Ecto neural progenitor cell (in vitro differentiated cells): ENCODE results near the gene MFF.

ENCODE experiments used
- DNase-seq: peaks from one replicate; pipeline ENCODE4 v3.0.0-alpha.2; 2018; ENCODE audit warnings: low spot score

MFF gene, protein sequence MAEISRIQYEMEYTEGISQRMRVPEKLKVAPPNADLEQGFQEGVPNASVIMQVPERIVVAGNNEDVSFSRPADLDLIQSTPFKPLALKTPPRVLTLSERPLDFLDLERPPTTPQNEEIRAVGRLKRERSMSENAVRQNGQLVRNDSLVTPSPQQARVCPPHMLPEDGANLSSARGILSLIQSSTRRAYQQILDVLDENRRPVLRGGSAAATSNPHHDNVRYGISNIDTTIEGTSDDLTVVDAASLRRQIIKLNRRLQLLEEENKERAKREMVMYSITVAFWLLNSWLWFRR

DNA sequence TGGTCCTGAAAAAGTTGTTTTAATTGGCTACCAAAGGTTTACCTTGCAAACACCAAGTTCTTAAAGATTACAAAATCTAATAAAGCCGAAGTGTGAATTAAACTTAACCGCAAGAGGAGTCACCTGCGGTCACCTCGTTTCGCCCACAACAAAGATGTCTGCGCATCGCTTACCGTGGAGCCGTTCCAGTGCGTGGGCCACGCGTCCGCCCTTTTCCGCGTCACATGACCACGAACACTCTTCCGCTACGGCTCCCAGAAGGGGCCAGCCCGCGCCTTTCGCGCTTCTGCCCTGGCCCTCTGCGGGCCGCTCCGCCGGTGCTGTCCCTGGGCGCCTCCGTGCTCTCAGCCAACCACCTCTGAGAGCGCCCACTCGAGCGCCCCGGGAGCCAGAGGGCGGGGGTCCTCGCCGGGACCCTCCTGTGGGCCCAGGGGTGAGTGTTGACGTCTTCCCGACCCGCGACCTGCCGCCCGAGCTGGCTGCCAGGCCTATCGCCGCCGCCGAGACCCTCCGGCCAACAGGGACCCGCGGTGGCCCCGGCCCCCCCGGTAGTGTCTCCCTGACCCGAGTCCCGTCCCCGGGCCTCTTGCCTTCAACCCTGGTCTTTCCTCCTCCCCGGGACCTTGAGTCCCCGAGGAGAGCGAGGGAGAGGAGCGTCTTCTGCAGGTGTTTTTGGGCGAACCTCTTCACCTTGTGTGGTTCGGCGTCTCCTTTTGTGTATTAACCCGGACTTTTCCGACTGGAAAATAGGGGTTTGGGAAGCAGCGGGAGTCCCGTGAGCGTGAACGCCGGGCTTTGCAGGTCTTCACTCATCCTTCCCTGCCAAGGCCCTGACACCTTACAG lies at the start of gene MFF:
Gene MFF (plus strand): TSS at position 257 of the 844 bp plus-strand sequence. CDS start 5,415 bp downstream, outside the sequence.
- DNase-seq: peak; percentile 94

DNA sequence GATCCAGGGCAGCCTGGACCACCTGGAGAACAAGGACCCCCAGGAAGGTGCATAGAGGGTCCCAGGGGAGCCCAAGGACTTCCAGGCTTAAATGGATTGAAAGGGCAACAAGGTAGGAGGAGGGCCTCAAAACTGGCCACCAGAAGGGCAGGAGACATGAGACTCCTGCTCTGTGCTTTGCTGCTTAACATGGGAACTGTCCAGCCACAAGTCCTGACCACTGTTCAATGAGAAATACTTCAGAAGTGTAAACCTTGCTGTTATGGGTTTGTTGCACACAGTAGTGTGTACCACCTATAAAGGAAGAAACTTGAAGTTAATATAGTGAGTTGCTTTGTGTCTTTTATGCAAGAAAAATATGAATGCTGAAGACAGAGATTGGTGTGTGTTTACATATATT lies 44.2 kb upstream of the MFF start:
- DNase-seq: no peak

DNA sequence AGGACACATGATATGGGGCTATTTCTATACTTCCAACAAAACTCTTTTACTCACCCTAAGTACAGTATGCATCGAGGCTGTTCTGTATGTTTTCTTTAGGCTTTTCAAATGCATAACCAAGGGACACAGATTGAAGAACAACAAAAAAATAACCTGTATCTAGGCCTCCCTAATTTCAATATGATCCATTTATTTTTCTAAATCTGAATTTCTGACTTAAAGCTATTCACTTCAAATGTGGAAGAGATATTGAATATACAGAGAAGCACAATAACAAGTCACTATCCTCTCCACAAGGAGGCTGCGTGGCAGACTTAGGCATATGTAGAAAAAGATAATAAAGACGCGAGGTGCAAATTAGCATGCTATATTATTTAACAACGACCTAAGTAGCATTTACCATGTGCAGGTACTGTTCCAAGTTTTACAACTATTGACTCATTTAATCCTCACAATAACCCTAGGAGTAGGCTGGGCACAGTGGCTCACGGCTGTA lies 39.3 kb upstream of the MFF start:
- no peak for DNase-seq

DNA sequence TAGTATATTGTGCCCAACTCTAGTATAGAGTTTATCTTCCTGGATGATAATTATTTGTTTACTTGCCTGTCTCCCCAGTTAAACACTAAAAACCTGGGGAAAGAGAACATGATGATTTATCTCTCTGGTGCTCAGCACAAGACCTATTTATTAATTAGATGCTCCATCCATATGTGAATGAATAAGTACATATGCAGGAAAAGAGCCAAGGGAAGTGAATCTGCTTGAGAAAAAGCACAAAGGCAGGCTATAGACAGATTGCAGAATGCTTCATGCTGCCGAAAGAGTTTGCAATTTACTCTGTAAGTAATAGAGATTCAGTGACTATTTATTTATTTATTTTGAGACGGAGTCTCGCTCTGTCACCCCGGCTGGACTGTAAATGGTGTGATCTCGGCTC lies 37.3 kb upstream of the MFF start:
- DNase-seq: no peak

DNA sequence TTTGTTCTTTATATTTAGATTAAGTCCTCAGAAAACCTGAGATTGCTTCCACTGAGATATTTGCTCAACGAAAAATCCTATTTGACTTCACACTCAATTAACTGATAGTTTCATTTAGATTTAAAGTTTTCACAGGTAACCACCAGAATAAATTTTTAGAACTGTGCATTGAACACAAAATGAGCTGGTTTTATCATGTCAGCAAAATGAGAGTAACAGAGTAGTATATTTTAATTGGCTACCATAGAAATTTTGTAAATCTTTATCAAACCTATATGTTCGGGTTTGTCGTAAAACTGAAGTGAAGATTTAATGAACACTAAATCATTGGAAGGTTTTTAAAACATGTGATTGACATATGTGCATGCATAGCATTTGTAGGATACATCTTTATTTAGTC lies 32.7 kb upstream of the MFF start:
- no peak for DNase-seq

DNA sequence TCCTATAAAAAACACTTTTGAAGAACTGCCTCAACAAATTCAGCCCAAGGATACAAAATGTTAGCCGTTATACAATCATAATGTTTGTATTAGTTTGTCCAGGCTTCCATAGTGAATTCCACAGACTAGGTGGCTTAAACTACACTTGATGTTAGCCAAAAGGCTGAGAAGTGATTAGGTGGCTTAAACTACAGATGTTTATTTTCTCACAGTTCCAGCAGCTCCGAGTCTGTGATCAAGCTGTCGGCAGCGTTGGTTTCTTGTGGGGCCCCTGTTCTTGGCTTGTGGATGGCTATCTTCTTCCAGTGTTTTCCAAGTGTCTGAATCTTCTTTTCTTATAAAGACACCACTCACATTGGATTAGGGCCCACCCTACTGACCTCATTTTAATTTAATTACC lies 31.5 kb upstream of the MFF start:
- no peak for DNase-seq

DNA sequence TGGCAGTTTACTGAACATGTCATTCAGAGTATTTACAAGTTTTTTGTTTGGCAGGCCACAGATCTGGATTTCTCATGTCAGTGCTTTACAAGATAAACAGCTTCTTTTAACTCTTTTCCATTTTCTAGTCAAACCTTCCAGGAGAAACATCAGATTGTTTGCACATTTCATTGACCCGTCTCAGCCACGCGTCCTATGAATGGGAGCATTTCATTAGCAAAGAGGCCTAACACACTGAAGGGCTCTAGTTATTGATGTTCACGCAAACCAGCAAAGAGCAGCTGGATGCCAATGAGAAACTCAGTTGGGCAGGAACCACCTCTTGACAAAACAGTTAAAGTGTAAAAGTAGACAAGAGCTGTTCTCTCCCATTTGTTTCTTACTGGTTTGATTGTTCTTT lies 29.2 kb upstream of the MFF start:
- no peak for DNase-seq

DNA sequence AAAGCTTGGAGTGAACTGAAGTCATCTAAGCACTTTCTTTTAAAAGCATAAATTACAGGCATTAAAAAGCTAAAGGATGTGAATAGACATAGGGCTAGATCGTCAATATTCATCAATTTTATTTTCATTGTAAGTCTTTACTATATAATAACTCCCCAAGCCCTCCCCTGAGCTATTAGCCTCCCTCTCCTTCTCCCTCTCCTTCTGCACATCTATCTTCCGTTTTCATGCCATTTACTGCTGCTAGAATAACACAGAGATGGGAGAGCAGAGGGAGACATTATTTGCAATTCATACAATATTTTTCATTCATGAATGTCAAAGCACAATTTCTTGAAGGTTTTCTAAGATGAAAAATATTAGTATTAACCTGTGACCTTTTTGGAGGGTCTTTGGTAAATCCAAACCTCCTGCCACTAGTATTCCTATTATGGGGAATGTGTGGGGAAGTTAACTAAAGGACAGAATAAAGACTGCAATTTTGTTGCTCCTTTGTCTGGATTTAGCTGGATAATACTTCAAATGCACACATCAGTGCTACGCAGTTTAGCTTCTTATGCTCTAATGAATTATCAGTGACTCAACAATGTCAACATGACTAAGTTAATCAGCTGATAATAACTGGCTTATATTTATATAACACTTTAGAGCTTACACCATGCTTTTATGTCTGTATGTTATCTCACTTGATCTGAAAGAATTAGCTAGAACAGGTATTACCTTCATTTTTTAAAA lies 28.2 kb upstream of the MFF start:
- DNase-seq: no peak

DNA sequence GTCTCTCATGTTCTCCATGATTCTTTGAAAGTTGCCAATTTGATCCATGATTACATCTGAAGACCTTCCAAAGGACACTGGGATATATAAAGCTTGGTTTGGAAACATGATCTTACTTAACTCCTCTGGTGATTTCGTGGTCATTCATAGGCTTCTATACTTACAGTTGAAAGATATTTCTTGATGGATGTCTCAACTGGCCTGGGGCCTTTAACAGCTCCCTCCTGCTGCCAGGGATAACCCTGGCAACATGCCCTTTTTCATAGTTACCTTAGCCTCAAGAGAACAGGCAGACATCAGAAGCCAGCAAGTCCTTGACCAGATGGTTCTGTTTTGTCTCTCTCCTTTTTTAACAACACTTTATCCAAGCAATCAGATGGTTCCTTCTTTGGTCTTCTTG lies 23.5 kb upstream of the MFF start:
- DNase-seq: no peak

DNA sequence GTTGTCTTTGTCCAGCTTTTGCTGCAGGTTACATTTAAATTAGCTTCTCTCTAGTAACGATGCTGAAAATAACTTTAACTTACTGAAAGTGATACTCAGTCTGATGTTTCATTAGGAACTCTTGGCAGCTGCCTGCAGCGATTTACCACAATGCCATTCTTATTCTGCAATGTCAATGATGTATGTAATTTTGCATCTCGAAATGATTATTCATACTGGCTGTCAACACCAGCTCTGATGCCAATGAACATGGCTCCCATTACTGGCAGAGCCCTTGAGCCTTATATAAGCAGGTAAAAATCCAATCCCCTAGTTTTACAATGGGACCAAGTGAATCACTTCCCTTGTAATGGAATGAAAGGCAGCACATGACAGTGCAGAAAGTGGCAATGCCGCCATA lies 16.3 kb upstream of the MFF start:
- DNase-seq: no peak

DNA sequence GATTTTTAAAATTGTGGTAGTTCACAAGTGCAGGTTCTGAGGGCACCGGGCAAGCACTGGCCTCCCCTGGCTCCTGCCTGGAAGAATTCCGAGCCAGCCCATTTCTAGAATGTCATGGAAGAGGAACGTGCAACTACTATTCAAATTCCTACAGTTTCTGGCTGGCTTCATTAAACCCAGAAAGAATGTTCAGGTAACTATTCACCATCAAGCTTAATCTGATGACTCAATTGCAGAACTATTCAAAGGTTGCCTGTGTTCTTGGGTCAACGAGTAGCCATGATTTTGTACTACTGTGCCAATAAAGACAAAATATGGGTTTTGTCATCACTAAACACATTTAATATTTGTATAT lies 14.3 kb upstream of the MFF start:
- DNase-seq: no peak

DNA sequence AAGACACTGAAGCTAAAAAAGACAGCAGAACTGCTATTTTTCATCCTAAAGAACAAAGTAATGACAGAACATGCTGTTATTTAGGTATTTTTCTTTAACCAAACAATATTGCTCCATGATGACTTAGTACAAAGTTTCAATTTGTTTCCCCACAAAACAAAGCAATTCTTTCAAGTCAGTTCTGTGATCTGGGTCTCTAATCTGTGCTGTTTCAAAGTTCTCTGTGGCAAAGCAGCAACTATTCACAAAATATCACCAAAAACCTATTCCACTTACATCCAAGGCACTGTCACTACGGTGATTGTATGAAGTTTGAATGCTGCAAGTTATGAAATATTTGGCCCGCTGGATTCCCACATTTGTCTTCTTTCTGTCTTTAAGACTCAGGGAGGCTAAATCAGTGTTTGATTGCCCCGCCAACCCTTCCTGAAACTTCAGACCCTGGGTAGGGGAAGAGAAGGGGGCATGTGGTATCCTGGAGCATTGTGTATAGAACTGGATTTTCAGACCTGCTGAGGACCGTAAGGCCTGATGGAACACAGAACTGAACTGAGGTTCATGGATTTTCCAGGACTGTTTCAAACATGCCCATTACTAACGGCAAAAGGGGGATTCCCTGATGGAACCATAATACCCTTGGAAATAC lies 13.1 kb upstream of the MFF start:
- no peak for DNase-seq

DNA sequence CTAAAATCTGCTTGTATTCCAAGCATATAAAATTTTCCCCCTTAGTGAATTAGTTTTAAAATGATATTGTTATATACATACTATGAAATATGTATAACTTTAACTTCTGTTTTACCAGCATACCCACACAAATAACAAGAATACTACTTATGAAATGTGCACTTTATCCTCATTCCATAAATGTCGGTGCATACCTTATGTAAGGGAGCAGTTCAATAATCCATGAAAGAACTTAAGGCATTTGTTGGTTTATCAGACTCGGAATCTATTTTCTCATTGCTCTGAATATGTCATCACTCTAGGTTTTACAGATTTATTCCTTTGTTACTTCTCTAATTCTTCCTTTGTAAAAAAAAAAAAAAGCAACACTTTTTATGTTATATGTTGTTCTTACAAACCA lies 12.5 kb upstream of the MFF start:
- no peak for DNase-seq

DNA sequence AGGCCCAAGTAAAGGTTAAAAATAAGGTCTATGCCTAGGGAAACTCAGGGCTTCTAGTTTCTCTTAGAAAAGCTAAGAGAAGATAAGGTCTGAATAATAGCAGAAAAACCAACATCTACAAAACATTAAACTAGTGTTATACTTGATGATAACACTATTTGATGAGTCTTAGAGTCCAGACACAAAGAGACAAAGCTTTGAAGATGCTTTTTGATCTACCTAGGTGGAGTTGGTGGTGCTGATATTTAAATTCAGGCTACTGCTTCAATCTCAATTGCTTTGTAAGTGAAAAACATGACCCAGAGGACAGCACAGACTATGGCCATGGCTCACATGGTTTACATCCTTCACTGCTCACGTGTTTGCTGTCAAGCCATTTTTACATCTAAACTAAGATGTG lies 11.7 kb upstream of the MFF start:
- DNase-seq: no peak

DNA sequence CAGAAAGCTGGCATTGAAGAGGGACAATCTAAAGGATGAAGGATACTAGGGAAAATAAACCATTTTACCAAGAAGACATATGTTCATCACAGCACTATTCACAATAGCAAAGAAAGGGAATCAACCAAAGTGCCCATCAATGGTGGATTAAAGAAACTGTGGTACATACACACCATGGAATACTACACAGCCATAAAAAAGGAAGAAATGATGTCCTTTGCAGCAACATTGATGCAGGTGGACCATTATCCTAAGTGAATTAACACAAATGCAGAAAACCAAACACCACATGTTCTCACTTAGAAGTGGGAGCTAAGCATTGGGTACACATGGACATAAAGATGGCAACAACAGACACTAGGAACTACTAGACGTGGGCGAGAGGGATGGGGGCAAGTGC lies 7.2 kb upstream of the MFF start:
- DNase-seq: no peak

DNA sequence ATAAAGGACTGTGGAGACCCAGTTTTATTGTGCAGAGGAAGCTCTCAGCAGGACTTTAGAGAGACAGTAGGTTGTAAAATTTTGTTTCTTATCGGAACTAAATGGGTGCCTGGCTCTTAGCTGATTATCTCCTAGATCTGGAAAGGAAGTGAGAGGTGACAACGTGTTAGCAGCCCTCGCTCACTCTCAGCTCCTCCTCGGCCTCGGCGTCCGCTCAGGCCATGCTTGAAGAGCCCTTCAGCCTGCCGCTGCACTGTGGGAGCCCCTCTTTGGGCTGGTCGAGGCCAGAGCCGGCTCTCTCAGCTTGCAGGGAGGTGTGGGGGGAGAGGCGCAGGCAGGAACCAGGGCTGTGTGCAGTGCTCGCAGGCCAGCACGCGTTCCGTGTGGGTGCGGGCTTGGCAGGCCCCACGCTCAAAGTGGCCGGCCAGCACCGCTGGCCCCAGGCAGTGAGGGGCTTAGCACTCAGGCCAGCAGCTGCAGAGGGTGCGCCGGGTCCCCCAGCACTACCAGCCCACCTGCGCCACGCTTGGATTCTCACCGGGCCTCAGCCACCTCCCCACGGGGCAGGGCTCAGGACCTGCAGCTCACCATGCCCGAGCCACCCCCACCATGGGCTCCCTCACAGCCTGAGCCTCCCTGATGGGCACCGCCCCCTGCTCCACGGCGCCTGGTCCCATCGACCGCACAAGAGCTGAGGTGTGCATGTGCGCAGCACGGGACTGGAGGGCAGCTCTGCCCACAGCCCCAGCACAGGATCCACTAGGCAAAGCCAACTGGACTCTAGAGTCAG lies 4.6 kb upstream of the MFF start:
- no peak for DNase-seq

DNA sequence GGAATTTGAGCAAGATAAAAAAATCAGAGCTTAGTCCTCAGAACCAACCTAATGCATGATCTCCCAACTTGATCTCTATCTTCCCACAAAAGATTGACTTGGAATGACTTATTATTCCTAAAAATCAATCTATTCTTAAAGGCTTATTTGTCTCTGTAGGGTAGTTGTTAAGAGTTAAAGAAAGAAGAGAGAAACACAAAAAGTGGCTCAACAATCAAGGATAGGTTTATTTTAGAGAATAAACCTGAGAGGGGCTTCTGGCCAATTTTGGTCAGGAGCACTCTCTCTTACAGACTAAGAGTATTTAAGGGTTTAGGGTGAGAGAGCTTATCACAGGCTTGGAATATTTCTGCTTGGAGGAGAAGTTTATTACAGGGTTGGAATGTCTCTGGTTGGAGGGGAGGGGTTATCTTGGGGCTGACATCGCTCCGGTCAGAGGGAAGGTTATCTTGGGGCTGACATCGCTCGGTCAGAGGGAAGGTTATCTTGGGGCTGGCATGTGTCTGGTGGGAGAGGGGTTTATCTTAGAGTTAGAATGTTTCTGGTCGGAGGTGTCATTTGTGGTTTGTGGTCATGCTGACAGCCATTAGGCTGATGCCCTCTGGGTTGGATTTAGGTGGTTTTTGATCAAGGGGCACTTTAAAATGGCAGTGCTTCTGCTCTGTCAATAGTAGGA lies 2.4 kb upstream of the MFF start:
- DNase-seq: no peak

DNA sequence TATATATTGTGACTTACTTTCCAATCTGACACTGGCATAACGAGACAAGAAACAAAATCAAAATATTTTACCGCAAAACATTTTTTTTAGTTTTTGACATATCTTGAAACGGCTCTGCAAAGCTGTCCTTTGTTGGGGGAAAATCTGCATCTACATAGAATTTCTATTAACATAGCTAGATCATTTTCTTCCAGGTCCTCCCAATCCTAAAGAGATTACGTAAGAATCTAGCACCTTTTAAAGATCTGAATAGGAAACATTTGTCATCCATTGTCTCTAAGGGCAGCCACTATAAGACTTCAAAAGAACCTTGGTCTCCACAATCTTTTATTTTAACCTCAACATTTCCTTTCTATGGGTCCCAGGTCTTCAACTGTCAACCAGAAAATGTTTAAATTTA lies 1.2 kb upstream of the MFF start:
- DNase-seq: no peak

DNA sequence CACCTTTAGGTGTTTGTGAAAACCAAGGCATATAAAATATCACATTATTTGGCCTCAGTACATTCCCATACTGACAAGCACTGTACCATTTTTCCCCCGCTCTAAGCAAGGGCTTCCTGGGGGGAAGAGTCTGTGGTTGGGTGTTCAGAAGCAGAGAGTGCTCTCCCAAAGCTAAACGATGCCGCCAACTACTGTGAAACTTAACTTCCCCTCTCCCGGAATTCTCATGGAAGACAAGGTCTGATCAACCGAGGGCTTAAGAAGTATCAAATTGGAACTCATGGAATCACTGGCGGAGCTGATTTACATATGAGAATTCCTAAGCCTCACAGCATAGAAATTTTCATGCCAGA lies 433 bp upstream of the MFF start:
- DNase-seq: peak; percentile 49

DNA sequence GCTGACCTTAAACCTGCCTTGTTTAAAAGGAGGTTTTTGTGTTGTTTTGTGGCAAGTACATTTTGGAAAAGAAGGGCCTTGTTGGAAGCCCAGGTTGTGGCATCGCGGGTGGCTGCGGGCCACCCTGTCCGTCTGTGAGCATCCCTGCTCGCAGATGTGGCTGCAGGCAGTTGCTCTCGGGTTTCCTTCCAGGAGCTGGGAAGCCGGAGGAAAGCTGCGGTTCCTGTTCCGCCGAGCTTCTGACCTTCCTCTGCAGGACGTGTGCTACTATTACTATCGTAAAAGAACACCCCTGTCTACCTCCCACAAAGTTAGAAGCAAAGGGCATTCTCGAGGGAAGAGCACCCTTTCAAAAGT lies 766 bp downstream of the MFF start:
- DNase-seq: no peak

DNA sequence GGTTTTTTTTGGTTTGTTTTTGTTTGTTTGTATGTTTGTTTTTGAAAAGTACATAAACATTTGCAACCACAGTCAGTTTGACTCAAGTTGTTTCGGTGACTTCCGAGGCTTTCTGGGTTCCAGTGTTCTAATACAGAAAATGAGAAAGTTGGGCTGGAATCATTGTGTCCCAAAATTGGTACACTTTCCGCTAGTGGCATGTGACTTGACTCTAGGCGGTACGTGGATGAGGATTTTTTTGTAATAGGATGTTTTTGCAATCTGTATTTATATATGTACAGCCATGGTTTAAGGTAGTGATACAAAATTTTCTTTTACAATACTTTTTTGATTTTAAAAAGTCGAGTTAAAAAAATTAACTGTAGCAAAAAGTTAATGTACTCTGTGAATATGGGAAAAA lies 1.7 kb downstream of the MFF start:
- no peak for DNase-seq
